Activated T-cell treated with anti-CD3 and anti-CD28 coated beads, Interleukin-2, amount 50 U/mL, for 72 hours (primary cell): ENCODE results near the gene NFYC. TPM values are rescaled to one million over a fixed set of nuclear protein-coding genes. Genes with fewer than 3 reads are reported as not detected.

Source experiments
- ATAC-seq, 2 donors: fragments of 150-1000 bp; cut with Tn5 transposase; replicated peaks in 1 of 2; 2 replicates each; pipeline ENCODE4 v1.10.0; 2021; ENCODE audit warnings: moderate library complexity in 2 of 2, mild to moderate bottlenecking in 1 of 2
- DNase-seq, 2 donors: peaks; one replicate each; pipeline ENCODE4 v3.0.0; 2021 to 2022; ENCODE audit warnings: mixed read lengths in 1 of 2
- H3K27ac Mint-ChIP-seq: one replicate; pipeline ENCODE4 v1.8.0; 2022; ENCODE audit warnings: mild to moderate bottlenecking, moderate library complexity, mixed read lengths
- H3K27me3 Mint-ChIP-seq: one replicate; pipeline ENCODE4 v1.8.0; 2022; ENCODE audit warnings: low read depth, mixed read lengths
- H3K36me3 Mint-ChIP-seq, 2 donors: one replicate each; pipeline ENCODE4 v1.8.0; 2022; ENCODE audit warnings: mixed read lengths in 2 of 2, mild to moderate bottlenecking in 1 of 2; ENCODE audit not compliant: insufficient read depth in 2 of 2
- H3K4me1 Mint-ChIP-seq: one replicate; pipeline ENCODE4 v1.8.0; 2022; ENCODE audit warnings: low read depth, mixed read lengths
- H3K4me3 Mint-ChIP-seq, 2 donors: one replicate each; pipeline ENCODE4 v1.8.0; 2022; ENCODE audit warnings: mild to moderate bottlenecking in 2 of 2, mixed read lengths in 2 of 2, moderate library complexity in 2 of 2
- H3K9me3 Mint-ChIP-seq, 2 donors: one replicate each; pipeline ENCODE4 v1.8.0; 2022; ENCODE audit warnings: mixed read lengths in 2 of 2
- total RNA-seq, 2 donors: library from RNA; stranded (reverse); gene quantifications; one replicate each; pipeline ENCODE4 v1.2.3, GENCODE V29; 2022

NFYC gene
- total RNA-seq, 2 donors from 2014 or later = 64.0 to 74.3 TPM

GRCh38 chr1:40658751-40659648, 32.5 kb upstream of the NFYC start:
- ATAC-seq (no peak), DNase-seq (no peak)
- no peaks in the 10 kb centered on the region for H3K36me3 Mint-ChIP-seq
- peaks cover 6% of the 10 kb centered on the region for H3K27me3 Mint-ChIP-seq
- H3K4me3 Mint-ChIP-seq = no peak overlapping the region
- H3K27ac Mint-ChIP-seq = no peak overlapping the region
- H3K9me3 Mint-ChIP-seq = no peaks in the 10 kb centered on the region
- H3K4me1 Mint-ChIP-seq = peaks cover 18% of the 10 kb centered on the region

- no peak for ATAC-seq
- H3K27me3 Mint-ChIP-seq = peaks cover 2% of the 10 kb centered on the region
- no peaks in the 10 kb centered on the region for H3K36me3 Mint-ChIP-seq
- no peaks in the 10 kb centered on the region for H3K9me3 Mint-ChIP-seq
- no peak overlapping the region for H3K27ac Mint-ChIP-seq
- H3K4me3 Mint-ChIP-seq = no peak overlapping the region
- H3K4me1 Mint-ChIP-seq = peaks cover 19% of the 10 kb centered on the region
- no peak for DNase-seq
Measured at GRCh38 chr1:40659649-40659947, 31.9 kb upstream of the NFYC start.

- H3K4me1 Mint-ChIP-seq = peaks cover 28% of the 10 kb centered on the region
- H3K9me3 Mint-ChIP-seq = no peaks in the 10 kb centered on the region
- no peaks in the 10 kb centered on the region for H3K36me3 Mint-ChIP-seq
- DNase-seq = no peak
- no peak for ATAC-seq
- no peak overlapping the region for H3K4me3 Mint-ChIP-seq
- no peak overlapping the region for H3K27ac Mint-ChIP-seq
- H3K27me3 Mint-ChIP-seq = no peaks in the 10 kb centered on the region
Measured at GRCh38 chr1:40661678-40662077, 29.8 kb upstream of the NFYC start.

- H3K9me3 Mint-ChIP-seq = no peaks in the 10 kb centered on the region
- no peaks in the 10 kb centered on the region for H3K36me3 Mint-ChIP-seq
- peaks cover 28% of the 10 kb centered on the region for H3K4me1 Mint-ChIP-seq
- H3K27me3 Mint-ChIP-seq = no peaks in the 10 kb centered on the region
- ATAC-seq = no peak
- H3K27ac Mint-ChIP-seq = no peak overlapping the region
- no peak overlapping the region for H3K4me3 Mint-ChIP-seq
- no peak for DNase-seq
Measured at GRCh38 chr1:40662151-40662550, 29.4 kb upstream of the NFYC start.

DNA sequence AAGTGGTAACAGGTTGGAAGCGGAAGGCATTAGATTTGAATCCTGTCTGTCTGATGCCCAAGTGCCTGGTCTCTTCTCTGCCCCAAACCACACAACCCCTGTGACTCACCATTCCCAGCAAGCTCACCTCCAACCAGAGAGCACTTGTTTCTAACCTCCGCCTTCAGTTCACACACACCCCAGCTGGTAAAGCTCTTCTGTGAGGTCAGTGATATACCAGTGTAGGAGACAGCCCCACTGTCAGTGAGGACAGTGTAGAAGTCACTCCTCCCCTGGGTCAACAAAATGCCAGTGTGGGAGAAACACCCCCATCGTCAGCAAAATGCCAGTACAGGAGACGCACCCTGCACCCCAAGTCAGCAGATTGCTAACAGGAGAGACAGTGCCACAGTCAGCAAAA, 28.6 kb upstream of the NFYC start:
- no peaks in the 10 kb centered on the region for H3K27me3 Mint-ChIP-seq
- peaks cover 28% of the 10 kb centered on the region for H3K4me1 Mint-ChIP-seq
- no peaks in the 10 kb centered on the region for H3K9me3 Mint-ChIP-seq
- H3K27ac Mint-ChIP-seq = no peak overlapping the region
- DNase-seq (peak; percentile 56 to 70), ATAC-seq (peak; percentile 69 to 73)
- no peaks in the 10 kb centered on the region for H3K36me3 Mint-ChIP-seq
- H3K4me3 Mint-ChIP-seq = peak overlapping the region; percentile 52 to 64

- H3K4me3 Mint-ChIP-seq = peak overlapping the region; percentile 52 to 64
- no peak overlapping the region for H3K27ac Mint-ChIP-seq
- no peak for DNase-seq
- H3K36me3 Mint-ChIP-seq = no peaks in the 10 kb centered on the region
- H3K27me3 Mint-ChIP-seq = no peaks in the 10 kb centered on the region
- ATAC-seq = no peak
- peaks cover 33% of the 10 kb centered on the region for H3K4me1 Mint-ChIP-seq
- no peaks in the 10 kb centered on the region for H3K9me3 Mint-ChIP-seq
Measured at GRCh38 chr1:40663324-40664166, 28.0 kb upstream of the NFYC start.

- Mint-ChIP-seq H3K9me3 (no peaks in the 10 kb centered on the region), H3K36me3 (no peaks in the 10 kb centered on the region), H3K4me3 (peak overlapping the region; percentile 77 to 81), H3K4me1 (peaks cover 39% of the 10 kb centered on the region), H3K27ac (no peak overlapping the region), H3K27me3 (no peaks in the 10 kb centered on the region)
- no peak for DNase-seq
- no peak for ATAC-seq
Measured at GRCh38 chr1:40664167-40664537, 27.4 kb upstream of the NFYC start.

- ATAC-seq (no peak), DNase-seq (no peak)
- Mint-ChIP-seq H3K27me3 (no peaks in the 10 kb centered on the region), H3K36me3 (no peaks in the 10 kb centered on the region), H3K27ac (no peak overlapping the region), H3K4me1 (peaks cover 39% of the 10 kb centered on the region), H3K4me3 (peak overlapping the region; percentile 77 to 81), H3K9me3 (no peaks in the 10 kb centered on the region)
Measured at GRCh38 chr1:40664791-40665190, 26.7 kb upstream of the NFYC start.

DNA sequence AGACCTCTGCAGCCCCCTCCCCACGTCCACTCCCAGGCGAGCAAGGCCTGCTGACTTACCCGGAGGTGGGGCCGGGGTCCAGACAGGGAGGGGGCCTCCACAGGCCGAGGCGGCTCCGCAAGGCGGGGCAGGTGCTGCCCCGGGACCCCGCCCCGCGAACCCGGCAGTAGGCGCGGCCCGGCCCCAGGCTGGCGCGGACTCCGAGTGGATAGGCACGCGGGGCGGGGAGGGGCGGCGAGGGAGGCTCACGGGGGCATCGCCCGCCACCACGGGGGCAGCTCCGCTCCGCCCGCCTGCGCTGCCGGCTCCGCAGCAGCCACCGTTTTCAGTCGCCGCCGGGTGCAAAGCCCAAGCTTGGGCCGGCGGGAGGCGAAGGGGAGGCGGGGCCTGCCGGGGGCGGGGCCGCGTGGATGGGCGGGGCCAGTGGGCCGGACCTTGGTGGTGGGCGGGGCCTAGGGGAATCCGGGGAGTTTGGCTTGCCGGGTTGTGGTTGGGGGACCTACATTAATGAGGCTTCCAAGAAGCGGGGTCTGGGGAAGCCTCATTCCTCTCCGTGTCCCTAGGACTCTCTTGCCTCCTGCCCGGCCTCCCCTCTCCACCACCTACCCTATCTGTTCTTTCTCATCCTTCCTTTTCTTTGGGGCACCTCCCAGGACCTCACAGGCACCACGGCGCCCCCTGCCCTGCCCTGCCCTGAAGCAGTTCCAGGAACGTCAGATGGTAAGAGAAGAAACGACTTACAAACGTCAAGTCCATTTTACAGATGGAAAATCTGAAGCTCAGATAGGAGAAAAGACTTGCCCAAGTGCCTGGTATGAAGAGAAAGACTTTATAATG, 26.0 kb upstream of the NFYC start, which contains the start of gene RIMS3:
RIMS3 (minus strand) TSS at position 348 of the 837 bp plus-strand sequence. CDS start 23,757 bp downstream, outside the sequence.
- Mint-ChIP-seq H3K36me3 (no peaks in the 10 kb centered on the region), H3K4me3 (peak within 1 kb of the TSS; percentile 77 to 93), H3K9me3 (no peaks in the 10 kb centered on the region), H3K4me1 (peaks cover 39% of the 10 kb centered on the region), H3K27me3 (no peaks in the 10 kb centered on the region), H3K27ac (no peak within 1 kb of the TSS)
- peak; percentile 86 to 92 for DNase-seq
- peak; percentile 77 to 78 for ATAC-seq

DNA sequence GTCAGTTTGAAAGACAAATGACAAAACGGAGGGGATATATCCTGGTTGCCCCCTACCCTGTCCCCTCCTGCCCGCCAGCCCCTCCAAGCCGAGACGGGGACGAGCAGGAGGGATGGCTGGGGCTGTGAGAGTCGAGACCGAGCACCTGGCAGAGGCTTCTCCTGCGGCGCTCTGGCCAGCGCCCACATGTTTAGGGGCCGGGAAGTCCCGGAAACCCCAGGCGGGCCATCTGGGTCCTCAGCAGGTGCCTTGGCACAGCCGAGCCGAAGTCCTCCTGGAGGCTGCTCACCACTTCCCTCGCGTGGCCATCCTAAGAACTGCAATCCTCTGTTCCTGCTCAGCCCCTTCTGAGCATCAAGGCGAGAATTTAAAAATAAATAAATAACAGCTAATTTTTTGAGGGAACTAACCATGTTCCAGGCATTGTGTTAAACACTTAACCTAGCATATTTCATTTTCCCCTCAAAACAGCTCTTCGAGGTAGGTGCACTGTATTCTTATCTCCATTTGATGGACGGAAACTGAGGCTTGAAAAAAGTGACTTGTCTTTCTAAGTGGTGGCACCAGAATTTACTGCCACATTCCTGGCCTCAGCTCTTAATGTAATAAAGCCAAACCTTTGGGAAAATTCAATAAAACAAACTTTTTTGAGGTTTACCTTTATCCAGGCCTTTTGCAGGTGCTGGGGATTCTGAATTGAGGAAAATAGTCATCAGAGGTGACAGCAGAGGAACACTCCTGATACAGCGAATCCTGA, 22.6 kb upstream of the NFYC start:
- Mint-ChIP-seq H3K27me3 (peaks cover 5% of the 10 kb centered on the region), H3K4me3 (peak overlapping the region; percentile 78 to 80), H3K4me1 (peaks cover 21% of the 10 kb centered on the region), H3K36me3 (no peaks in the 10 kb centered on the region), H3K27ac (no peak overlapping the region), H3K9me3 (no peaks in the 10 kb centered on the region)
- ATAC-seq = peak; percentile 52 to 66
- DNase-seq = peak; percentile 88

- peaks cover 5% of the 10 kb centered on the region for H3K27me3 Mint-ChIP-seq
- DNase-seq = no peak
- no peak overlapping the region for H3K4me3 Mint-ChIP-seq
- H3K36me3 Mint-ChIP-seq = no peaks in the 10 kb centered on the region
- peaks cover 6% of the 10 kb centered on the region for H3K4me1 Mint-ChIP-seq
- no peaks in the 10 kb centered on the region for H3K9me3 Mint-ChIP-seq
- no peak overlapping the region for H3K27ac Mint-ChIP-seq
- no peak for ATAC-seq
Measured at GRCh38 chr1:40673452-40673851, 18.1 kb upstream of the NFYC start.

- H3K27me3 Mint-ChIP-seq = no peaks in the 10 kb centered on the region
- no peak for ATAC-seq
- H3K27ac Mint-ChIP-seq = no peak overlapping the region
Measured at GRCh38 chr1:40676501-40676900, 15.0 kb upstream of the NFYC start.

More at GRCh38 chr1:40676501-40676900, 15.0 kb upstream of the NFYC start:
- Mint-ChIP-seq H3K9me3 (no peaks in the 10 kb centered on the region), H3K4me3 (no peak overlapping the region), H3K4me1 (no peaks in the 10 kb centered on the region), H3K36me3 (no peaks in the 10 kb centered on the region)
- no peak for DNase-seq
